Sigmoid colon (tissue), 3 donors: ENCODE data around the gene GINS3.
"Not testable (repeated sequence)": the region's sequence is repeated elsewhere in the genome, so short reads cannot be mapped to it uniquely, and the experiment has no call there.

ENCODE experiments used
- POLR2A ChIP-seq, 2 donors: fragments of 450-650 bp; IDR thresholded peaks; one replicate each; pipeline ENCODE4 v1.6.1; 2016; ENCODE audit warnings: antibody characterized with exemption in 2 of 2, mild to moderate bottlenecking in 2 of 2, moderate library complexity in 2 of 2
- TF ChIP-seq, protein P1 (sequence below), 4 experiments: fragments of 450-650 bp in 3 of 4; fragments of 200-600 bp in 1 of 4; IDR thresholded peaks; one replicate each; pipeline ENCODE4 v1.5.1; 2016 to 2019; ENCODE audit warnings: antibody characterized with exemption in 4 of 4, mild to moderate bottlenecking in 3 of 4, moderate library complexity in 2 of 4

- TF ChIP-seq, protein P1, sequence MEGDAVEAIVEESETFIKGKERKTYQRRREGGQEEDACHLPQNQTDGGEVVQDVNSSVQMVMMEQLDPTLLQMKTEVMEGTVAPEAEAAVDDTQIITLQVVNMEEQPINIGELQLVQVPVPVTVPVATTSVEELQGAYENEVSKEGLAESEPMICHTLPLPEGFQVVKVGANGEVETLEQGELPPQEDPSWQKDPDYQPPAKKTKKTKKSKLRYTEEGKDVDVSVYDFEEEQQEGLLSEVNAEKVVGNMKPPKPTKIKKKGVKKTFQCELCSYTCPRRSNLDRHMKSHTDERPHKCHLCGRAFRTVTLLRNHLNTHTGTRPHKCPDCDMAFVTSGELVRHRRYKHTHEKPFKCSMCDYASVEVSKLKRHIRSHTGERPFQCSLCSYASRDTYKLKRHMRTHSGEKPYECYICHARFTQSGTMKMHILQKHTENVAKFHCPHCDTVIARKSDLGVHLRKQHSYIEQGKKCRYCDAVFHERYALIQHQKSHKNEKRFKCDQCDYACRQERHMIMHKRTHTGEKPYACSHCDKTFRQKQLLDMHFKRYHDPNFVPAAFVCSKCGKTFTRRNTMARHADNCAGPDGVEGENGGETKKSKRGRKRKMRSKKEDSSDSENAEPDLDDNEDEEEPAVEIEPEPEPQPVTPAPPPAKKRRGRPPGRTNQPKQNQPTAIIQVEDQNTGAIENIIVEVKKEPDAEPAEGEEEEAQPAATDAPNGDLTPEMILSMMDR (IDR thresholded peaks at IDR 0.05): not testable (repeated sequence)
- not testable (repeated sequence) for TF ChIP-seq POLR2A (IDR thresholded peaks at IDR 0.05)
Measured at GRCh38 chr16:58396897-58397296, 4.6 kb downstream of the GINS3 start.
